GM19035 (cell line): ENCODE data around the gene KLHL28.

Experiments used
- ATAC-seq: cut with Tn5 transposase; IDR thresholded peaks from one replicate; pipeline ENCODE4 v1.9.1; 2021; ENCODE audit not compliant: unreplicated experiment

KLHL28 gene

DNA sequence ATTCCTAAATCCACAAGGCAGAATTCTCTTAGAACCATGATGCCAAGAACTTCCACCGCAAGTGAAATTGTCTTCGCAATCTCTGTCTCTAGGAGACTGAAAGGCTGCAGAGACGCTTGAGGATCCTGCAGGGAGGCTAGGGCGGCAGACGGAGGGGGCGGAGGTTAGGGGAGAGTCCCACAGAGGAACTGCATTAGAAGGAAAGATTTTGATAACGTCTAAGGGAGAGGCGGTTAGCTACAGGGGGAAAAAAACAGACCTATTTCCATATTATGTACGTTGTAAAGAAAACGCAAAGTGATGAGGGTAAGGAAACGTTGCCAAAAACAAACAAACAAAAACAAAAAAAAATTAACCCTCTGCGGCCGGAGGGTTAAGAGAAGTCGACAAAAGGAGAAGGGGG is 595 bp downstream of the KLHL28 start:
- ATAC-seq = peak; percentile 19

GRCh38 chr14:44960646-44961045 is 1.1 kb downstream of the KLHL28 start:
- no peak for ATAC-seq

DNA sequence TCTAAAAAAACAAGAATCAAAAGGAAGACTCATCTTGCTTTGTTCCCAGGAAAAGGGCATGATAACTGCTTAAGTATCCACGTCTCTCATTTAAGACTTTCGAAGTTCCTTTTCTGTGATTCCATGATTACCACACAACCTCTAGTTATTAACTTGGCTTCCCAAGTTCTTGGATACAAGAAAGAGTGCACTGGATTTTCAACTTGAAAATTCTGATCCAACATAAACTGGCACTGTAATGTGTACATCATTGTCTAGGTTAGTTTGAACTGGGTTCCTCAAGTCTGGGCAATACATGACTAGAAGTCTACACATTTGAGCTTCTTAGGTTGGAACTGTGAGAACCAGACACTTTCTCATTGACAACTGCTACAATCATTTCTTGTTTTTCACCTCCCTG is 1.6 kb downstream of the KLHL28 start:
- ATAC-seq = no peak

GRCh38 chr14:44959538-44959937 is 2.2 kb downstream of the KLHL28 start:
- no peak for ATAC-seq

DNA sequence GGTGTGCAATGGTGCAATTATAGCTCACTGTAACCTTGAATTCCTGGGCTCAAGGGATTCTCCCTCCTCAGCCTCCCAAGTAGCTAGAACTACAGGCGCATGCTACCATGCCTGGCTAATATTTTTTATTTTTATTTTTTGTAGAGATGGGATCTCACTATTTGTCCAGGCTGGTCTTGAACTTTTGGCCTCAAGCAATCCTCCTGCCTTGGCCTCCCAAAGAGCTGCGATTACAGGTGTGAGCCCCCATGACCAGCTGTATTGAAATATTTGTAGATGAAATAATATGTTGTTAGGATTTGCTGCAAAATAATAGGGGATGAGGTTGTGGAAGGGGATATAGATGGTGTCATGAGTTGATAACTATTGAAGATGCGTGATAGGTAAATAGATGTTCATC is 4.9 kb downstream of the KLHL28 start:
- ATAC-seq = no peak

GRCh38 chr14:44955528-44955927 is 6.2 kb downstream of the KLHL28 start:
- no peak for ATAC-seq

DNA sequence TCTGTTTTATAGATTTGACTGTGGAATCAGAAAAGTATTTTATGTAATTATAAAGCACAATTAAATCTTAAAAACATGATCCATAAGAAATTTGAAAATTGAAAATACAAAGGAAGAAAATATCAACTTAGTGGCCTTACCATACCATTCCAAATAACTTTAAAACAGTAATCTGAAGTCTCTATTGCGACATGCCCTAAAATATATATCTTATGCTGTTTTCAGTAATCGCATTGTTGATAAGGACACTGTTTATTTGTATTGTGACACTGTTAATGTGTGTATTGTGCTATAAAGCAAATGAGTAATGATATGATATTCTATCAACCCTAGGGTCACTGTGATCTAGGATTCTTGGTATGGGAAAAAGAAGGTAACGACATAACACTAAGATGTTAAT is 7.0 kb downstream of the KLHL28 start:
- no peak for ATAC-seq

GRCh38 chr14:44952391-44953110 is 9.2 kb downstream of the KLHL28 start:
- ATAC-seq = no peak

GRCh38 chr14:44951051-44951450 is 10.7 kb downstream of the KLHL28 start:
- no peak for ATAC-seq

- no peak for ATAC-seq
These were observed 16.5 kb downstream of the KLHL28 start for GRCh38 chr14:44945264-44945663.

GRCh38 chr14:44944107-44944506 is 17.6 kb downstream of the KLHL28 start:
- ATAC-seq = no peak

DNA sequence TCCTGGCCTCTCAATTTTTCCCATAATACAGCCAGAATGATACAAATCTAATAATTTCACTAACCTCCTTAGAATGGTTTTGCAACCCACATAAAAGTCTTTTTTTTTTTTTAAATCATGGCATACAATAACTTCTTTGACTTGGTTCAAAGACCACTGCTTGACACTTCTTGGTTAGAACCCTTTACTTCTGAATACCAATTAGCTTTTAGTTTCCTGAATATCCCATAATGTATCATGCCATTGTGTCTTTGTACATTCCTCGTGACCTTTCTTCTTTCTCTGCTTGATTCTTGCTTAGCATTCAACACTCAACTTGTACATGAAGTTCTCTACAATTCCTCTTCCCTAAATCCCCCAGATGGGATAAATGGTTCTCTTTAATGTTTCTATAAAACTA is 19.3 kb downstream of the KLHL28 start:
- ATAC-seq = no peak

- ATAC-seq = no peak
These were observed 20.2 kb downstream of the KLHL28 start for GRCh38 chr14:44941591-44941990.

DNA sequence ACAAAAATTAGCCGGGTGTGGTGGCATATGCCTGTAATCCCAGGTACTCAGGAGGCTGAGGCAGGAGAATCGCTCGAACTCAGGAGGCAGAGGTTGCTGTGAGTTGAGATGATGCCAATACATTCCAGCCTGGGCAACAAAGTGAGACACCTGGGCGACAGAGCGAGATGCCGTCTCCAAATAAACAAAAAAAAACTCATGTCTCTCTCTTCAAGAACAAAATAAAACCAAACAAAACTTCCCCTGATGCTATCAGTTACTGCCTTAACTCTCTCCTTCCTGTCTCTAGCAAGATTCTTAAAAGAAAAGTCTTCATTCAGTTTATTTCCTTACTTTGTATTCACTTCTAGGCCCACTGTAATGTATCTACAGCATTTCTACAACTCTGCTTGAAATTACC is 20.8 kb downstream of the KLHL28 start:
- ATAC-seq = no peak

DNA sequence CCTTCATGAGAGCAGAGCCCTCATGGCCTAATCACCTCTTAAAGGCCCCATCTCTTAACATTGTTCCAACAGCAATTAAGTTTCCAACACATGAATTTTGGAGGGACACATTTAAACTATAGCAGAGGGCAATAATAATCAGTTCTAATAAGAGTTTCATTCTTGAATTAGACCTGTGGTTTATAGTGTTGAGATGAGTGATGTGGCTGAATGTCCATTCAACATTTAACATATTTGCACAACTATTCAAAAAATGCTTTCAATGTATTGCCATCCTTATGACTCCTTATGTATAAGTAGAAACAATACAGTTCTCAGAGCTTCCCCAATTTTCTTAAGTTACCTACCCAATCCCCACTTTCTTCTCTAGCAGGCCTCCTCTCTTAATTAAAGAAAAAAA is 21.5 kb downstream of the KLHL28 start:
- no peak for ATAC-seq

GRCh38 chr14:44937547-44937946 is 24.2 kb downstream of the KLHL28 start:
- no peak for ATAC-seq

DNA sequence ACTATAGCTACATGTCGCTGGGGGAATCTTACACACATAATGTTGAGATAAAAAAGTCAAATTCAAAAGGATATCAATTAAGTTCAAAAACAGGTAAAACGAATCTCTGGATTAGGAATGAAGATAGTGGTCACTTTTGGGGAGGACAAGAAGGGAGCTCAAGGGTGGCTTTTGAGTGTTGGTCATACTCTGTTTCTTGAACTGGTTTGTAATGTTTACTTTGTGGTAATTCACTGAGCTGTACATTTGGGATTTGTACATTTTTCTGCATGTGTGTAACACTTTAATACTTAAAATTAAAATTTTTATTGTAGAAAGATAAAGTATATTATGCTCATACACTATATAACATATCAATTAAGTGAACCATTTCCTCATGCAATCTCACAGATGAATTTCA is 26.6 kb downstream of the KLHL28 start:
- no peak for ATAC-seq

DNA sequence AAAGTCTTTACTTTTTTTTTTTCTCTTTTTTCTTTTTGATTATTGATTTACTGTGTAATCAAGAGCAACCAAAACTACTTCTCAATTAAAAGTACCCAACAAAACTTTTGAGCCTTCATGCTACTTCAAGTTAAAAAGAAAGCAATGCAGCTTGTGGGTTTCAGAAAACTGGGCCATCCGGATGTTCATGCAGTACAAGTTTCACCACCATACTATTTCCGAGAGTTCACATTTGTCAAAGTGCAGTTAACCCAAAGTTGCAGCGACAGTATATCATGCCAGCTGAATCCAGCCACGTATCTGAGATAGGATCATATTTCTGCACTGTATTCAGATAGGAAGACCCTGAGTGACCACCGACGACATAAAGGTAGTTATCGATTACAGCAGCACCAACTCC is 33.0 kb downstream of the KLHL28 start:
- ATAC-seq = no peak

GRCh38 chr14:44914849-44915248 is 46.9 kb downstream of the KLHL28 start:
- no peak for ATAC-seq

DNA sequence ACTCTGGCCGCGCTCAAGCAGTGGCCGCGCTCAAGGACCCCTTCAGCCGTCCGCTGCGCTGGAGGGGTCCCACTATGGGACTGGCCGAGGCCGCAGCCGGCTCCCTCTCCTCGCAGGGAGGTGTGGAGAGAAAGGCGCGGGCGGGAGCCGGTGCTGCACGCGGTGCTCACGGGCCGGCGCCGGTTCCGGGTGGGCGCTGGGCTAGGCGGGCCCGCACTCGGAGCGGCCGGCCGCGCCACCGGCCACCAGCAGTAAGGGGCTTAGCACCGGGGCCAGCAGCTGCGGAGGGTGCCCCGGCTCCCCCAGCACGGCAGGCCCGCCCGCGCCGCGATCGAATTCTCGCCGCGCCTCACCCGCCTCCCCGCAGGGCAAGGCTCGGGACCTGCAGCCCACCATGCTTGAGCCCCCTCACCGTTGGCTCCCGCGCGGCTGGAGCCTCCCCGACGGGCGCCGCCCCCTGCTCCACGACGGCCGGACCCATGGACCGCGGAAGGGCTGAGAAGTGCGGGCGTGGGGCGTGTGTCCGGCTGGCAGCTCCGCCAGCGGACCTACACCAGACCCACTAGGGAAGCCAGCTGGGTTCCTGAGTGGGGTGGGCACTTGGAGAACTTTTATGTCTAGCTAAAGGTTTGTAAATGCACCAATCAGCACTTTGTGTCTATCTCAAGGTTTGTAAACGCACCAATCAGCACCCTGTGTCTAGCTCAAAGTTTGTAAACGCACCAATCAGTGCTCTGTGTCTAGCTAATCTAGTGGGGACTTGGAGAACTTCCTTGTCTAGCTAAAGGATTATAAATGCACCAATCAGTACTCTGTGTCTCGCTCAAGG is 49.5 kb downstream of the KLHL28 start:
- ATAC-seq = no peak

DNA sequence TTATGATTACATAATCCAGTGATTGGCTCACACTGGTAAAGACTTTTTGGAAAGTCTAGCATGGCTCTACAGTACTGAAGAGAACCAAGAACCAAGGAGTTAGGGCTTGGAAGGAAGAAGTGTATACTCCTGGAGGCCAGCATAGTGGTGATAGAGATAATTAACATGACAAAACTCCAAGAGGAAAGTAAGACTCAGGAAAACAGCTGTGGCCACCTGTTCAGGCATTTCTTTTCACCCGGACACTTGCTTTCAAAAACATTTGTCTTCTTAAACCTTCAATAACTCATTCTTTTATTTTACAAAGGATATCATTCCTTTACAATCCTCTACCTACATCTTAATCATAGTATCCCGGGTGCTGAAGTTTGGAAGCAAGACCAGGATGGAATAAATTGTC is 50.9 kb downstream of the KLHL28 start:
- no peak for ATAC-seq

DNA sequence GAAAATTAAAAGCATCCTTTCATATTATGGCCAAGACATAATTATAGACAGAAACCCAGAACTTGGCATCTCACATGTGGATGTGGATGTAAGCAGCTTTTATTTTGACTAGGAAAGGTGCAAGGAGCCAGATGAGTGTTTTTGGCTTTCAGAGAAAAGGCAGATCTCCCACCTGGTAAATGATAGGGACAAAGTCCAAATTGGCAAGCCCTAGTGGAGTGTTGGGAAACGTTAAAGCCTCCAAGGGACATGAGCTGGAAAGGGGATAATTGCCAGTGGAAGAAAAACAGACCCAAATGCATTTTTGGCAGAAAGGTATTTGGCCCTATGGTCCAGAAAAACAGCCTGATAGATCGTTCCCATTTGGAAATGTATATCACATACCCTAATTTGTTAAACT is 60.1 kb downstream of the KLHL28 start:
- no peak for ATAC-seq

GRCh38 chr14:44898551-44898950 is 63.2 kb downstream of the KLHL28 start:
- no peak for ATAC-seq
